Testis (tissue), 2 donors: Measurements from ENCODE around the gene MMAB.

Experiments
- CTCF ChIP-seq, 3 experiments: fragments of 450-650 bp in 2 of 3; fragments of 200-600 bp in 1 of 3; sonication (generic) in 1 of 3; IDR thresholded peaks; one replicate each; pipeline ENCODE4 v1.5.1; 2016 to 2019; ENCODE audit warnings: antibody characterized with exemption in 3 of 3, mild to moderate bottlenecking in 2 of 3, moderate library complexity in 1 of 3
- POLR2A ChIP-seq: fragments of 450-650 bp; IDR thresholded peaks from one replicate; pipeline ENCODE4 v1.6.1; 2017; ENCODE audit warnings: antibody characterized with exemption, mild to moderate bottlenecking, moderate library complexity

- TF ChIP-seq CTCF (IDR thresholded peaks at IDR 0.05) (no peak), POLR2A (no peak)
Measured at GRCh38 chr12:109573914-109574244, 575 bp upstream of the MMAB start.
